Measurements from ENCODE around the gene RBM47.

Gene RBM47

DNA sequence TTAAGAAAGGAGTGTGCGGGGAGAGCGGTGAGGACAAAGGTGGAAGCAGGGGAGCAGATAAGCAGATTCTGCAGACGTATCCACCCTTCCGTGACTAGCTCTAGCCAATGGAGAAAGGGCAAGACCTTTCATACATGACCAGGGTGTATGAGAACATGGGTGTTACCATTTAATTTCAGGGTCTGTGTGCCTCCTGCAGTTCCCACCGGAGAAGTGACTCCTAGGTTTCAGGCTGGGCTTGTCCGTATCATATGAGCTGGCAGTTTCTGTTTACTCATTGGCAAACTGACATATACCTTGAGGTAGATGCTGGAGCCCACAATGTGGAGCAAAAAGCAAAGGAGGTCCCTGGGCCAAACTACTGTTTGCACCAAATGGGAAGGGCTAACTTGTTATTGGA is 6.8 kb downstream of the RBM47 start:
- no peak for DNase-seq

DNA sequence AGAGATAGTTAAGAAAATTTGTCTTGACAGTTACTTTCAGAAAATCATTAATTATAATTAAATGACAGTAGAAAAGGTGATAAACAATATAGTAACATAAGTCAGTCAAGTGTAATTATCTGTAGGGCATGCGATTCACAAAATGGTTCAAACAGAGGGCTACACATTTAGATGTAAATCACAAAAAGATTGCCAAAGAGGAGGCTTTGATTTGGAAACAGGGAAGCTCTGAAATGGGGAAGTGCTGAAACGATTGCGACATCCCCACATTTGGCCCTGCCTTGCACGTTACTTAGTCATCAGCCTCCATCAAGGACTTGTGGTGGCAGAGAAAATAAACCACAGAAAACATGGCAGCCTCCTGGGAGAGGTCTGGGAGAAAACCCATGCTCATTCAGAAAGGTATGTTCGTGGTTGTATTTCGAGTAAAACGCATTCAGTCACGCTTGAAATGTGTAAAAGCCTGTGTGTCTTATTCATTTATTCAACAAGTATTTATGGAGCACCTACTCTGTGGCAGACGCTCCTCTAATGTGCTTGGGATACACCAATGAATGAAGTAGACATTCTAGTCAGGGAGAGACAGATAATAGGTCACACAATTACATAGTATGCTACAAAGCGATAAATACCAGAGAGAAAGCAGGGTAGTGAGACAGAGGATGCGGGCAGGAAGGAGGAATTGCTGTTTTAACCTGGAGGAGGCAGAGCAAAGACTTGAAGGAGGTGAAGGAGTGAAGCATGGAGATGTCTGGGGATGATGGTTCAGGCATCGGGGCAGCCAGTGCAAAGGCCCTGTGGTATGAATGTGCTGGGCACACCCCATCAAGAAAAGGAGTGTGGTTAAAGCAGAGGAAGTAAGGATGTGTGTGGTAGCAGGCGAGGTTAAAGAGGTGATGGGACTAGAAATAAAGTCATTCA is 7.8 kb downstream of the RBM47 start:
- DNase-seq = peak; percentile 66

DNA sequence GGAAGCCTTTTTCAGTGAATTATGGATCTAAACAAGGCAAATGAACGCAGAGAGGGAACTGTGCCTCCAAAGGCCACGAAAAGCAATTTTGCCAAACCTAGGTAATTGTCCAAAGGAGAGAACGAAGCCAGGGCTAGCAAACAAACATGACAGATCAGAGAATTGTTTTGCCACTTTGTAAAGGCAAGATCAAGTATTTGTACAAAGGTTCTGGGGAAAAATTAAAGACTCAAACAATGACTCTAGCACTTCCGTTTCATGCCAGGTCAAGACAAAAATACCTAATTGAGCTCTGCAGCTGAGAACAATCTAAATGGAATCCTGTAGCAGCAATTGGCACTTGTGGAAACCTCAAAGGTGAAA is 8.5 kb downstream of the RBM47 start:
- DNase-seq = no peak

GRCh38 chr4:40619600-40619999 is 10.1 kb downstream of the RBM47 start:
- DNase-seq = no peak

DNA sequence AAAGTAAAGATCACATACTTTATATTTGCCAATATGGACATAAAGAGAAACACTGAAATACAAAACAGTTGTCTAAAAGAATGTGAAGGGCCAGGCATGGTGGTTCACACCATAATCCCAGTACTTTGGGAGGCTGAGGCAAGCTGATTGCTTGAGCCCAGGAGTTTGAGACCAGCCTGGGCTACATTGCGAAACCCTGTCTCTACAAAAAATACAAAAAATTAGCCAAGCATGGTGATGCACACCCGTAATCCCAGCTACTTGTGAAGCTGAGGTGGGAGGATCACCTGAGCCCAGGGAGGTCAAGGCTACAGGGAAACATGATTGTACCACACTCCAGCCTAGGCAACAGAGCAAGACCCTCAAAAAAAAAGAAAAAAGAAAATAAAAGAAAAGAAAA is 11.8 kb downstream of the RBM47 start:
- DNase-seq = no peak

GRCh38 chr4:40614031-40614430 is 15.6 kb downstream of the RBM47 start:
- no peak for DNase-seq

DNA sequence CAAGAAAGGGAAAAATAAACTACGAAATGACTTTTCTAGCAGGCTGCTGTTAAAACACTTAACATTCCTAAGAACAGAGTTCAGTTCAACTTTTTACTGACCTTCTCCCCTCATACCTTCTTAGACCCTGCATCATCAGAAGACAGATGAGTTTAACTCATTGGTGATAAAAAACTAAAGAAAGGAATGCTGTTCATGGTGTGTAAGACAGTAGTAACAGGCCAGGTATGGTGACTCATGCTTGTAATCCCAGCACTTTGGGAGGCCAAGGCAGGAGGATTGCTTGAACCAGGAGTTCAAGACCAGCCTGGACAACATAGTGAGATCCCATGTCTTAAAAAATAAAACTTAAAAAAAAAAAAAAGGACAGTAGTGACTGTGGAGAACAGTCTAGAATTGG is 16.2 kb downstream of the RBM47 start:
- DNase-seq = no peak

GRCh38 chr4:40612831-40613230 is 16.8 kb downstream of the RBM47 start:
- no peak for DNase-seq

- DNase-seq = no peak
Observed at GRCh38 chr4:40612283-40612682, 17.4 kb downstream of the RBM47 start.

GRCh38 chr4:40608628-40609027 is 21.0 kb downstream of the RBM47 start:
- no peak for DNase-seq

GRCh38 chr4:40607221-40607620 is 22.4 kb downstream of the RBM47 start:
- no peak for DNase-seq

- DNase-seq = no peak
Observed at GRCh38 chr4:40606239-40606767, 23.4 kb downstream of the RBM47 start.

DNA sequence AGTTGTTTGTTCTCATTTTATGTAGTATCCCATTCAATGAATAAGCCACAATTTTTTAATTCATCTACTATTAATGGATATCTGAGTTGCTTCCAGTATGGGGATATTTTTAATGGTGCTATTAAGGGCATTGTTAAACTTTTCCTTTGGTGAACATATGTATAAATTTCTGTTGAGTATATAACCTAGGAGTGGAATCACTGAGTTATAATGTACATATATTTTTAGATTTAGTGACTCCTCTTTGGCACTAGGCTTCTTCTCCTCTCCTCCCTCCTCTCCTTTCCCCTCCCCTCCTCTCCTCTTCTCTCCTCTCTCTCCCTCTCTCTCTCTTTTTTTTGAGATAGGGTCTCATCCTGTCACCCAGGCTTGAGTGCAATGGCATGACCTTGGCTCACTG is 26.4 kb downstream of the RBM47 start:
- no peak for DNase-seq

DNA sequence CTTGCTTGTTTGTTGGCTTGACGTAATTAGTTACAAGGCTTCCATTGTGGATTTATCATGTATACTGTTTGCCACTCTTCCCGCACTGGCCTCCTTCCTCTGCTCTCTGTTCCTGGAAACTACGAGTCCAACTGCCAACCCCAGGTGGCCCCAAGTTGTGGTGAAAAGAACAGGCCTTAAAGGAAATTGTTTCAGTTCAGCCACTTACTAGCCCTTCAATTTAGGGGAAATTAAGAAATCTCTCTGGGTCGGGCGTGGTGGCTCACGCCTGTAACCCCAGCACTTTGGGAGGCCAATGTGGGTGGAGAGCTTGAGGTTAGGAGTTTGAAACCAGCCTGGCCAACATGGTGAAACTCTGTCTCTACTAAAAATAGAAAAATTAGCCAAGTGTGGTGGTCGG is 28.0 kb downstream of the RBM47 start:
- peak; percentile 27 for DNase-seq

DNA sequence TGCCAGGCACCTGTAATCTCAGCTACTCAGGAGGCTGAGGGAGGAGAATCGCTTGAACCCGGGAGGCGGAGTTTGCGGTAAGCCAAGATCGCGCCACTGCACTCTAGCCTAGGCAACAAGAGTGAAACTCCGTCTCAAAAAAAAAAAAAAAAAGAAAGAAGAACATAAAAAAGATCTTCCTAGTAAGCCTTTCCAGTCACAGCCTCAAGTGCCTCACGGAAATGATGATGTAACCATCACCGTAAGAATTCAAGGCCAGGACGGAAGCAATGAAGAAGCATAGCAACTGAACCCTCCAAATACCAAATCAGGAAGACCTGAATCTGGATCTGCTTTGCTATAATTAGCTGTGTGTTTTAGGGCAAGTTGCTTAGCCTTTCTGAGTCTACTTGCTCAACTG is 28.8 kb downstream of the RBM47 start:
- DNase-seq = no peak

DNA sequence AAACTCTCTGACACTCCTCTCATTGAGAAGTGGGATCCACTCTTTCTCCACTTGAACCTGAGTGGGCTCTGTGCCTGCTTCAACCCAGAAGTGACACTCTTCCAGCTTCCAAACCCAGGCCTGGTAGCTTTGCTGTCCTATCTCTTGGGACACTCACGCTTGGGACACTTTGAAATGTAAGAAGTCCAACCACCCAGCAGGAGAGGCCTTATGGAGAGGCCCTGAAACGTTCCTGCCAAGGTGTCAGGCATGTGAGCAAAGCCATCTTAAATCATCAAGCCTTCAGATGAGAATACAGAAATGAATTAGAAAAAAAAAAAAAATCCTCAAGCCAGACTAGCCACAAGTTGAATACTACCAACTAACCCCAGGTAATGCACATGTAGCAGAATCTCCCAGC is 30.2 kb downstream of the RBM47 start:
- no peak for DNase-seq

DNA sequence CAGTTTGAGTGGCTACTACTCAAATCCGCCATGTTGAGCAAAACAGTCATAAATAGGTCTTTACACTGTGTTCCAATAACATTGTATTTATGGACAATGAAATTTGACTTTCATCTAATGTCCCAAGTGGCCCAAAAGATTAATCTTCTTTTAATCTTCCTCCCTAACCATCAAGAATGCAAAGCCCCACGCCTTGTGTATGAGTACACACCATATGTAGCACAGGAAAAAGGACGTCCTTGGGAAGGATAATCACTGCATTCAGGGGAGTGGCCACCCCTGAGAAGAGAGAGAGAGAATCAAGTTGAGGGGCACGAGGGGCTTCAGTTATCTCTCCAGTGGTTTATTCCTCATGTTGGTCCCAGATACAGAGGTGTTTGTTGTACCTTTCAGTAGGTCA is 33.1 kb downstream of the RBM47 start:
- no peak for DNase-seq

DNA sequence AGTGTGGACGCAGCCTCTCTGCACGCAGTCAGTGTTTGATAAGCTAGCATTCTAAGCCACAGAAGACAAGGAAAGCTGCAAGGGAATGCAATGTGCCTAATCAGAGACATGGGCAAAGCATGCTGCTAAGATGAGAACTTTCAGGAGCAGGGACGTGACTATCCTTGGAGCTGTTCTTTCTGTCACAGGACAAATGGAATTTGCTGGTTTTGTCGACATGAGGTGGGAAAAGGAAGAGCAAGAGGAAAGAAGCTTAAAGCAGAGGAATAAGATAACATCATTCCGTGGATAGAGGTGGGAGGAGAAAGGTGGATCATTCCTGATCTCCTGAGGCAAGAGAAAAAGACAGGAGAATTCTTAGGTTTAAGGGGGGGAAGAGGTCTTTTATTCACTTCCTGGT is 33.7 kb downstream of the RBM47 start:
- DNase-seq = no peak

DNA sequence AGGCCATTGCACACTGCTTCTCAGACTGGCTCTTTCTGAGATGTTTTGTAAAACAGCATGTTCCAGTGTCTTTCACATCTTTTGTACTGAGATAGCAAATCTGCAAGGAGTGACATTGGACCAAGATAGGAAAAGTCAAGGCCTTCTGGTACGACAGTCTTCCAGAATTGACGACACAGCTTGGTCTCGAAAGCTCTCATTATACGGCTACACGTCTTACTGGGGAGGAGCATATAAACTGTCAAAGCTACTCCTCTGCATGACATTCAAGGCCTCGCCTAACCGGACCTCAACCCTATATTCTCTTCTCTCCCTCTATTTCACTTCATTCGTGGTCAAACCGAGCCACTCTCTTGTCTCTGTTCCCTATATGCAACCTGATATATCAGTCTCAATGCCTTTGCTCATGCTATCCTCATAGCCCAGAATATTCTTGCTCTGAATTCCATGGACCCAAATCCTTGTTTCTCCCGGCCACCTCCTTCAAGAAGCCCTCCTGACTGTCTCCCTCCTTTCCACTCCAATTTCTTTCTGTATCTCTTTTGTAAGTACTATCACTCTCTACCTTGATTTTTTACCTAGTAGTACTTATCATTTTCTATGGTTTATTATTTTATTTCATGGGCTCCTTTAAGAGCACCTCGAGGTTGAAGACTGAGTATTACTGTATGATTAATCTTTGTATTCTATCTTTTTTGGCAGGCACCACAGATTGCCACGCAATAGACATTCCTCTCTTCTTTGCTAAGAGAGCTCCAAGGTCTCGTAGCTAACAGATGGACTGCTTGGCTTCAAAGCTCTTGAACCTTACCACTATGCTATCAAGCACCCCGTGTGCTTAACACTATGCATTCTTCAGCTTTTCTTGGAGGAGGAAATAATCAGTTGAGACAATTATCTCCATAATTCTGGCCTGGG is 35.1 kb downstream of the RBM47 start:
- no peak for DNase-seq

DNA sequence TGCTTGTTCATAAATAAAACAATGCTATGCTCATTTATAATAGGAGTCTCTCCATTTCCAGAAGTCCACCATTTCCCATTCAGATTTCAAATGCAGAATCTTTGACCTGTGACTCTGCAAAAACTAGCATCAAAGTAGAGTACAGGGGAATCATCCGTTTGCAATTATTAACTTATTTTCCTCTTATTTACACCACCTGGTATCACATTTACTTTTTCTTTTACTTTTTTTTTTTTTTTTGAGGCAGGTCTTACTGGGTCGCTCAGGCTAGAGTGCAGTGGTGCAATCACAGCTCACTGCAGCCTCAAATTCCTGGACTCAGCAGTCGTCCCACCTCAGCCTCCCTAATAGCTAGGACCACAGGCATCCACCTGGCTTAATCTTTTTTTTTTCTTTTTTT is 37.6 kb downstream of the RBM47 start:
- DNase-seq = no peak

DNA sequence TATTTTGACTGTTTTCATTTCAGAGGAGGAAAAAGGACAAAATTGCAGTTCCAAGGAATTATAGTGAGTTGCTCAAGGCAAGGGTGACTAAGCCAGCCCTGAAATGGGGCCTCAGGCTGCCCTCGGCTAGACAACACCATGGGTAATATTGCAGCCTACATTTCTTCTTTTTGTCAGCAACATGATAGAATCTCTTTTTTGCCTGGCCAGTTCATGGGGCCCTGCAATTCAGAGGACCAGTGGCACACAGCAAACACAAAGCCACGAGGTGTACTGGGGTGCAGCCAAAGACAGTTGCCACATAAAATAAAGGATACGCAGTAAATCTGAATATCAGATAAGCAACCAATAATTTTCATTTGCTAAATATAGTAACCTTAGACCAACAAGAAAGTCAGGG is 41.8 kb downstream of the RBM47 start:
- DNase-seq = no peak

- no peak for DNase-seq
Observed at GRCh38 chr4:40587351-40587750, 42.3 kb downstream of the RBM47 start.

- DNase-seq = no peak
Observed at GRCh38 chr4:40586729-40587128, 42.9 kb downstream of the RBM47 start.

- DNase-seq = peak; percentile 46
Observed at GRCh38 chr4:40586034-40586433, 43.6 kb downstream of the RBM47 start.

Measured in NK-92 treated with Interleukin-12 subunit alpha and Interleukin-12 subunit beta, amount 100 ng/mL, for 24 hours (cell line).